Measurements from ENCODE around the gene FMO3.

Gene FMO3

GRCh38 chr1:171090604-171091003 lies at the start of gene FMO3:
FMO3 (plus strand) TSS chr1:171090905; CDS start chr1:171092659, 1,754 bp downstream.
- DNase-seq (ENCODE audit: low read depth) = no peak

DNA sequence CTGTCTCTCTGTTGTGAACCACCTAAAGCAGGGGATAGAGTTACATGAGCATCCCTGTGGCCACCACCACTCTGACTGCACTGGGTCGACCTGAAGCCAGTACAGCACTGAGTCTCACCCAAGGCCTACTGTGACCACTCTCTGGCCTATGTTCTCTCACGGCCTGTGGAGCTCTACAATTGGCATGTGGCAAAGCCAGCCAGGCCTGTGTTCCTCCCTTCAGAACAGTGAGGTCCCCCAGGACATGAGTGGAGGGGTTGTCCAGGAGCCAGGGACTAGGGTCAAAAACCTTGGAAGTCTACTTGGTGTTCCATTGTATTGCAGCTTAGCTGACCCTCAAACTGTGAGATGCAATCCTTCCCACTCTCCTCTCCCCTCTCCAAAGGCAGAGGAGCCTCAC lies 42.7 kb upstream of the FMO3 start:
- no peak for DNase-seq (ENCODE audit: low read depth)

GRCh38 chr1:171052977-171053376 lies 37.7 kb upstream of the FMO3 start:
- DNase-seq (ENCODE audit: low read depth) = no peak

- no peak for DNase-seq (ENCODE audit: low read depth)
Measured at GRCh38 chr1:171055966-171056643, 34.6 kb upstream of the FMO3 start.

- no peak for DNase-seq (ENCODE audit: low read depth)
Measured at GRCh38 chr1:171061425-171062143, 29.1 kb upstream of the FMO3 start.

DNA sequence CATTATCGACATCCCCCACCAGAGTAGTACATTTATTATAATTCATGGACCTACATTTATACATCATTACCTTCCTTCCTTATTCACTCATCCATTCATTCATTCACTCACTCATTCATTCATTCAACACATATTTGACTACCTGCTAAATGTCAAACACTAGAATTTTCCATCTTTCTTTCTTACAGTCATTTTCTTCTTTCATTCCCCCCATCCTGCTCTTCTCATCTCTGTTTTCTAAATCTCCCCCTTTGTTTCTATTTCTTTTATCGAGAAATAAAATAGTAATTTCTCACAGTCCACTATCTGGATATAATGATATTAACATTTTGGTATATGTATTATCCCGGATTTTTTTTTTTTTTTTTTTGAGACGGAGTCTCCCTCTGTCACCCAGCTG lies 27.8 kb upstream of the FMO3 start:
- no peak for DNase-seq (ENCODE audit: low read depth)

DNA sequence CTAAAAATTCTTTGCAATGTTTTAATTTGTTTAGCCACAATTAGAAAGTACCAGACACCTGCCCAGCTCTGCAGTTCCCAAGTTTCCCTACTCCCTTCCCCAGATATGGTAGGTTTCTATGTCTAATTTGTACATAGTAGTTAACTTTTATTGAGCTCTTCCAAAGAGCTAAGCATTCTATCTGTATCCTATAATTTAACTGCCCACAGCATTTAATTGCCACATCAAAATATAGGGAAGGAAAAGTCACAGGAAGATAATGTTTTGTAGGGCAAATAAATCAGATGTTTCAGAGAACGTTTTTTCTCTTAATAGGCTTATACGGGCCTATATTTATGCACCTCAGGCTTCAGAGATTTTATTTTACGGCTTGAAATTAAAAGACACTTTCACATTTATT lies 15.7 kb upstream of the FMO3 start:
- DNase-seq (ENCODE audit: low read depth) = no peak

GRCh38 chr1:171081314-171081753 lies 9.4 kb upstream of the FMO3 start:
- DNase-seq (ENCODE audit: low read depth) = no peak

- no peak for DNase-seq (ENCODE audit: low read depth)
Measured at GRCh38 chr1:171081763-171082201, 8.9 kb upstream of the FMO3 start.

GRCh38 chr1:171082606-171083005 lies 8.1 kb upstream of the FMO3 start:
- no peak for DNase-seq (ENCODE audit: low read depth)

DNA sequence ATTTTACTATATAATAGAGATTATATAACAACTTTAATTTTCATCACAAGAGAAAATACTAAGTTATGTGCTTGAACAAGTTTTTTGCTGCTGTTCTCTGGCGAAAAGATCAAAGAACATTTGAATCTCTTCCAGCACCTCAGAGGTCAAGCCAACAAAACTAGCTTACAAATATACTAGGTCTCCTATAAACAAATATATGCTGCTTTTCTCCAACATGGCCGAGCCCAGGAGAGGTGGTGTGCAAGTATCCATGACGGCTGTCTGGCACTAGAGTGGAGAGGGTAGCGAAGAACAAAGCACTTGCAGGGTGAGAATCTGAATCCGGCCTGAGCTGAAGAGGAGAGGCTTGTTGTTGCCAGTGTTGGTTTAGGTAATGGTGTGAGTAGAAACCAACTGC lies 7.5 kb upstream of the FMO3 start:
- no peak for DNase-seq (ENCODE audit: low read depth)

GRCh38 chr1:171084091-171084490 lies 6.6 kb upstream of the FMO3 start:
- DNase-seq (ENCODE audit: low read depth) = no peak

DNA sequence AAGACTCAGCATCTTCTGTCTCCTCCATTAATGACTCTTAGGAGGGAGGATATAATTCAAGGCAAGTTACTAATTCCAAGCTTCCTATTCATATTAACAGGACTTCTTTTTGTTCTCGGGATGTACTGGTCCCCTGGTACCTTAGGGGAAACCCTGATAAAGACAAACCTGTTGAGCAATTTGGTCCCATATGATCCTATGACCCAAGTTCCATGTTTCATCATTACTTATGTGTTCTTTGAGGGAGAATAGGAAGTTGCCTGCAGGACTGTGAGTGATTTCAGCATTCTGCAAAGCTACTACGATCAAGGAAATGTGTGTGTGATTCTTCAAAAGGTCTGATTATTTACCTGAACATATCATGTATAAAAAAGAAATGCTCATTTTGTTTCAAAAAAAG lies 5.8 kb upstream of the FMO3 start:
- no peak for DNase-seq (ENCODE audit: low read depth)

- DNase-seq (ENCODE audit: low read depth) = no peak
Measured at GRCh38 chr1:171087896-171088295, 2.8 kb upstream of the FMO3 start.

GRCh38 chr1:171103862-171104261 lies 13.2 kb downstream of the FMO3 start:
- no peak for DNase-seq (ENCODE audit: low read depth)

DNA sequence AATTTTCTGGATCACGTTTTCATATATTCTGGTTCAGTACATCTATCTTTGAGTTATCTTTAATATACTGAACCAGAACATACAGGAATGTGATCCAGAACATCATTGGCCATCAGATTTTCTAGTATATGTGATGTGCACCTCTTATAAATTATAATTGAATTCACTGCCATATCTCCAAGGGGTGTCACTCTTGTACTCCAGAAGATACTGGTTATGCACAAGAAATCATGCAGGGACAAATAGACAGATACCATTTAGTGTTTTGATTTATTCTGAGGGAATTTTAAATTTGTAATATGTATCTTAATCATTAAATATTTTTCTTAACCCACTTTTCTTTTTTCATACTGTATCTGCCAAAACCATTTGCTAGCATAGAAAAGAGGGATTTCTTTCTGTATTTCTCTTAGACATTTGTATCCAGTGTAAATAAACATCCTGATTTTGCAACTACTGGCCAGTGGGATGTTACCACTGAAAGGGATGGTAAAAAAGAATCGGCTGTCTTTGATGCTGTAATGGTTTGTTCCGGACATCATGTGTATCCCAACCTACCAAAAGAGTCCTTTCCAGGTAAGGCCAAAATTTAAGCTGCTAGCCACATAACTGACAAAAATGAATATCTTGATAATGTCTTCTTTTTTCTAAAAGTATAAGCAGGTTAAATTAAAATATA lies 16.7 kb downstream of the FMO3 start:
- DNase-seq (ENCODE audit: low read depth) = no peak

DNA sequence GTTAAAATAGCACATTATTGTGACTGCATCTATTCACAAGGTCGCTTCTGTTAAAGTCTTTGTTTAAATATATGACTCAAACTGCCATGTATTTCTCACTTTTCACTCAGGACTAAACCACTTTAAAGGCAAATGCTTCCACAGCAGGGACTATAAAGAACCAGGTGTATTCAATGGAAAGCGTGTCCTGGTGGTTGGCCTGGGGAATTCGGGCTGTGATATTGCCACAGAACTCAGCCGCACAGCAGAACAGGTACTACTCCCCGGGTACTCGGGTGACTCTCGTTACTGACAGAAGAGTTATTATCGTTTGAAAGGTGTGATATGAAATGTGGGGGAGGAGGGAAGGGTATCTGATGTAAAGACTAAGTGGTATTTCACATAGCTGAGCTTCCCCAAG lies 17.3 kb downstream of the FMO3 start:
- DNase-seq (ENCODE audit: low read depth) = no peak

DNA sequence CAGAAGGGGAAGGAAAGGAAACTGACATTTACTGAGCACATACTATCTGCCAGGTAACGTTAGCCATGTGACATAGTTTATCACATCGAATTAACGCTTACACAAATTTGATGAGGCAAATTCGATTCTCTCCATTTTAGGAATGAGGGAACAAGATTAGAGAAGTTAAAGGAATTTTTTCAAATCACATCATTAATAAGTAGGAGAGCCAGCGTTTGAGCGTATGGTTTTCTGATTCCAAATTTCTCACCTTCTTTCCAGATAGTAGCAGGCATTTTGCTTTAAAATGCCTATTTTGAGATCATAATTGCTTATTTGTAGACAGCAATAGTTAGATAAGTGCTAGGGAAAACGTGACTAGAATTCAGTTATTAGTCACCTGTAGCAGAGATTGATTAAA lies 19.3 kb downstream of the FMO3 start:
- DNase-seq (ENCODE audit: low read depth) = no peak

DNA sequence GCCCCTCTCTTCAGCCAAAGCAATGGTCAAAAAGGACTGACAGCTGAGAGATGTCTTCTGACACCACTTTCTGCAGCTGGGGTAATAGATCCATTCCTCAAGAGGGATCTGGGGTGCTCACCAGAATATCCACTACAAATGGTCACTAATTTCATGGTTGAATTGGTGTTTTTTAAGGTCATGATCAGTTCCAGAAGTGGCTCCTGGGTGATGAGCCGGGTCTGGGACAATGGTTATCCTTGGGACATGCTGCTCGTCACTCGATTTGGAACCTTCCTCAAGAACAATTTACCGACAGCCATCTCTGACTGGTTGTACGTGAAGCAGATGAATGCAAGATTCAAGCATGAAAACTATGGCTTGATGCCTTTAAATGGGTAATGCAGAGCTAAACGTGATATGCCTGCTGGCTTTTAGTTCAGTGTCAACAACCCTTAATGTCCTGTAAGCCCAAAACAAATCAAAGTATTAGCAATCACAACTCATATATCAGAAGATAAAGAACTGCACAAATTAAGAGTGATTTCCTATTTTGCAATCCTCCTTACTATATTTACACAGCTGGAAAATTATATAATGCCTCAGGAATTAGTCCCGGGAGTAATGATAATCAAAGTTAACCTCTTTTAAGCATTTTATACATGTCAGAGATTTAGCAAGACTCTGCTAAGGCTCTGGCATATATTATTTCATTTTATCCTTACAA lies 20.1 kb downstream of the FMO3 start:
- no peak for DNase-seq (ENCODE audit: low read depth)

DNA sequence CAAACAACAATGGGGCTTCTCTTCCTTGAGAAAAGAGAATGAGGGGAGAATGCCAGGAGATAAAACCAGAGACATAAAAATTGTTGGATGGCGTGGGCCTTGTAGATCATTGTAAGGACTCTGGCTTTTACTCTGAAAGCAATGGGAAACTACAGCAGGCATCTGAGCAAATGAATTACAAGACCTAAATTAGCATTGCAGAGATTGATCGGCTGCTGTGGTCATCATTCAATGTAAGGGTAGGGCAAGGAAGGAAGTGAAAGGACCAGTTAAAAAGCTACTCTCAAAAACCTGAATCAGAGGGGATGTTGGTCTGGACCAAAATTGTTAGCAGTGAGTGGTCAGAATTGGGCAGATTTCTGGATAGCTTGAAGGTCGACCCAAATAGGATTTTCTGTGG lies 21.4 kb downstream of the FMO3 start:
- no peak for DNase-seq (ENCODE audit: low read depth)

GRCh38 chr1:171113382-171113781 lies 22.7 kb downstream of the FMO3 start:
- DNase-seq (ENCODE audit: low read depth) = no peak

GRCh38 chr1:171115280-171115897 lies 24.7 kb downstream of the FMO3 start:
- no peak for DNase-seq (ENCODE audit: low read depth)
